HCT116 (cell line): ENCODE measurements around the gene CASP8.

ENCODE experiments used
- CTCF ChIP-seq, 3 experiments: fragments of 200-600 bp in 1 of 3; sonication (generic) in 1 of 3; IDR thresholded peaks in 2 of 3; conservative IDR thresholded peaks in 1 of 3; 2 replicates each; pipeline ENCODE4 v1.5.1; 2012 to 2017; ENCODE audit warnings: low read depth in 2 of 3, low read length in 2 of 3, antibody characterized with exemption in 1 of 3, borderline replicate concordance in 1 of 3, control low read depth in 1 of 3, mild to moderate bottlenecking in 1 of 3, mixed read lengths in 1 of 3, mixed run types in 1 of 3, moderate library complexity in 1 of 3; ENCODE audit not compliant: insufficient read depth in 1 of 3
- EZH2 ChIP-seq: fragments of 200-600 bp; sonication (generic); IDR thresholded peaks from 2 replicates; pipeline ENCODE4 v1.6.1; 2017; ENCODE audit warnings: antibody characterized with exemption, mixed run types
- EZH2phosphoT487 ChIP-seq: fragments of 200-600 bp; IDR thresholded peaks from 2 replicates; pipeline ENCODE4 v1.6.1; 2018; ENCODE audit warnings: antibody characterized with exemption, borderline replicate concordance
- JUND ChIP-seq: IDR thresholded peaks from 2 replicates; pipeline ENCODE4 v1.6.1; 2012
- POLR2A ChIP-seq: IDR thresholded peaks from 2 replicates; pipeline ENCODE4 v1.7.0; 2011; ENCODE audit warnings: borderline replicate concordance; ENCODE audit not compliant: insufficient read depth, insufficient read length; ENCODE audit errors: extremely low read depth
- POLR2AphosphoS5 ChIP-seq: IDR thresholded peaks from 2 replicates; pipeline ENCODE4 v1.6.1; 2011; ENCODE audit warnings: mild to moderate bottlenecking, low read depth, low read length, moderate library complexity
- RAD21 ChIP-seq: IDR thresholded peaks from 2 replicates; pipeline ENCODE4 v1.6.1; 2012; ENCODE audit warnings: low read depth, mild to moderate bottlenecking
- SIN3A ChIP-seq: IDR thresholded peaks from 2 replicates; pipeline ENCODE4 v1.6.1; 2012; ENCODE audit warnings: low read depth

- no peak for TF ChIP-seq SIN3A
- no peak for TF ChIP-seq EZH2phosphoT487
- TF ChIP-seq RAD21: no peak
- no peak for TF ChIP-seq POLR2A
- TF ChIP-seq CTCF (IDR thresholded peaks at IDR 0.05 in 2 of 3, conservative IDR thresholded peaks at IDR 0.05 in 1 of 3; ENCODE audit: borderline replicate concordance in 1 of 3, insufficient read depth in 1 of 3, low read depth in 2 of 3, low read length in 2 of 3): no peak
- TF ChIP-seq JUND: no peak
- TF ChIP-seq POLR2AphosphoS5: no peak
- TF ChIP-seq EZH2: no peak
Observed at GRCh38 chr2:201262718-201263117, 2.4 kb downstream of the CASP8 start.
